NCI-H226 (cell line): Measurements from ENCODE around the gene NR2F2.
A peak's percentile ranks its signal among the peaks of the same experiment; 100 is the strongest.

Experiments used
- DNase-seq: peaks from one replicate; pipeline ENCODE4 v3.0.0-alpha.2; 2015

Gene NR2F2

GRCh38 chr15:96332637-96333121, 2.2 kb downstream of the NR2F2 start:
- no peak for DNase-seq

DNA sequence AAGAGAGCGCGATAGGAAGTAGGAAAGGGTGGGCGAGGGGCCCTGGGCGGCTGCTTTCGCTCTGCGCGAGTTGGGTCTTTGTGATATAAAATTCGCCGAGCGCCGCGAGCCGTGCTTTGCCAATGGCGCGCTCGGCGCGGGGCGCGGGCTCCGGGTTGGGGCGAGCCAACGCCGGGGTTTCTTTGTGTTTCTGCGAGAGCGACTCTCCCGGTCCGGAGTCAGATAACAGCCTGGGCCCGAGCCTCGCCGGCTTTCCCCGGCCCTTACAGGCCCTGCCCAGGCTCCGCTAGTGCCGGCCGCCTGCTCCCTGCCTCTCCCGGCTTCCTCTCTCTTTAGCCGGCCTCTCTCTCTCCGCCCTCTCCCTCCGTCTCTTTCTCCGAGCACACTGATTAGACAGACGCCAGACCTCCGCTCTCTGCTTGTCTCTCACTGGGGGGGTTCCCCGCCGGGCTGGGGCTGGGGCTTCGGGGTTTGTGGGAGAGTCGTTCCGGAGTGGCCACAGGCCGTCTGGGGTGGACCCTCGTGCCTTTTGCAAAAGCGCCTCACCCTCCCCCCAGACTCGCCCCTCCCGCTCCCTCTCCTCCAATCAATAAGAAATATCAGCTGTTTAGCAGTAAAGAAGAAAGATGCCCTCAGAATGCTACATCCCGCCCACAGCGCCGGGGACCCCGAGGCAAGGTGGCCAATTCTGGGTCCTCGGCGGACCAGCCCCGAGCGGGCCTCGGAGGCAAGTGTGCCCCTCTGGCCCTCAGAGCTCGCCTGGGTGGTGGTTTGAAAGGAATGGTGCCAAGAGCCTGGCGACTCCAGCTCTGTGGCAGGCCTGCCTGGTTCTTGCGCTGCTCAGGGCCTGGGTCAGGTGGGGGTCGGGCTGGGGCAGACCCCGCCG, 2.9 kb downstream of the NR2F2 start:
- DNase-seq: peak; percentile 14

DNA sequence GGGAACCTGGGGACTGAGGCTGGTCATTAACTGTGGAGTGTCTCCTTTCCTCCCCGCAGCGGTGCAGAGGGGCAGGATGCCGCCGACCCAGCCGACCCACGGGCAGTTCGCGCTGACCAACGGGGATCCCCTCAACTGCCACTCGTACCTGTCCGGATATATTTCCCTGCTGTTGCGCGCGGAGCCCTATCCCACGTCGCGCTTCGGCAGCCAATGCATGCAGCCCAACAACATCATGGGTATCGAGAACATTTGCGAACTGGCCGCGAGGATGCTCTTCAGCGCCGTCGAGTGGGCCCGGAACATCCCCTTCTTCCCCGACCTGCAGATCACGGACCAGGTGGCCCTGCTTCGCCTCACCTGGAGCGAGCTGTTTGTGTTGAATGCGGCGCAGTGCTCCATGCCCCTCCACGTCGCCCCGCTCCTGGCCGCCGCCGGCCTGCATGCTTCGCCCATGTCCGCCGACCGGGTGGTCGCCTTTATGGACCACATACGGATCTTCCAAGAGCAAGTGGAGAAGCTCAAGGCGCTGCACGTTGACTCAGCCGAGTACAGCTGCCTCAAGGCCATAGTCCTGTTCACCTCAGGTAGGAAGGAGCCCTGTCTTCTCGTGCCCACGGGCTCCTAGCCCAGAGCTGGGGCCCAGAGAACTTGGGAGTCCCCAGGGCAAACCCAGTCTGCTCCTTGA, 3.7 kb downstream of the NR2F2 start:
- no peak for DNase-seq

GRCh38 chr15:96334705-96335410, 4.4 kb downstream of the NR2F2 start:
- DNase-seq: no peak

GRCh38 chr15:96335411-96336024, 5.0 kb downstream of the NR2F2 start:
- DNase-seq: no peak

GRCh38 chr15:96336108-96336595, 5.7 kb downstream of the NR2F2 start:
- no peak for DNase-seq

GRCh38 chr15:96336596-96337364, 6.3 kb downstream of the NR2F2 start:
- DNase-seq: no peak

DNA sequence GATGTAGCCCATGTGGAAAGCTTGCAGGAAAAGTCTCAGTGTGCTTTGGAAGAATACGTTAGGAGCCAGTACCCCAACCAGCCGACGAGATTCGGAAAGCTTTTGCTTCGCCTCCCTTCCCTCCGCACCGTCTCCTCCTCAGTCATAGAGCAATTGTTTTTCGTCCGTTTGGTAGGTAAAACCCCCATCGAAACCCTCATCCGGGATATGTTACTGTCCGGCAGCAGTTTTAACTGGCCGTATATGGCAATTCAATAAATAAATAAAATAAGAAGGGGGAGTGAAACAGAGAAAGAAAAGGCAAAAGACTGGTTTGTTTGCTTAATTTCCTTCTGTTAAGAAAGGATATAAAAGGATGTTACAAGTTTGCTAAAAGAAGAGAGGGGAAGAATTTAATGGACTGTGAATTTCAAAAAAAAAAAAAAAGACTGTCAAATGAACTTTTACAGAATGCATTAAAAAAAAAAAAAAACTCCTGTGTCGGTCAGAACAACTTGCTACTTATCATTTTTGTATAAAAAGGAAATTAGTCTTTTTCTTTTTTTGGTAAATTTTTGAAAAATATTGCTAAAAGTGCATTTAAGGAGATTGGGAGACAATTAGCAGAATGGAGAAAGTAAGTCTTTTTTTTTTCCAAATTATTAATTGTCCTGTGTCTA, 7.0 kb downstream of the NR2F2 start:
- no peak for DNase-seq

DNA sequence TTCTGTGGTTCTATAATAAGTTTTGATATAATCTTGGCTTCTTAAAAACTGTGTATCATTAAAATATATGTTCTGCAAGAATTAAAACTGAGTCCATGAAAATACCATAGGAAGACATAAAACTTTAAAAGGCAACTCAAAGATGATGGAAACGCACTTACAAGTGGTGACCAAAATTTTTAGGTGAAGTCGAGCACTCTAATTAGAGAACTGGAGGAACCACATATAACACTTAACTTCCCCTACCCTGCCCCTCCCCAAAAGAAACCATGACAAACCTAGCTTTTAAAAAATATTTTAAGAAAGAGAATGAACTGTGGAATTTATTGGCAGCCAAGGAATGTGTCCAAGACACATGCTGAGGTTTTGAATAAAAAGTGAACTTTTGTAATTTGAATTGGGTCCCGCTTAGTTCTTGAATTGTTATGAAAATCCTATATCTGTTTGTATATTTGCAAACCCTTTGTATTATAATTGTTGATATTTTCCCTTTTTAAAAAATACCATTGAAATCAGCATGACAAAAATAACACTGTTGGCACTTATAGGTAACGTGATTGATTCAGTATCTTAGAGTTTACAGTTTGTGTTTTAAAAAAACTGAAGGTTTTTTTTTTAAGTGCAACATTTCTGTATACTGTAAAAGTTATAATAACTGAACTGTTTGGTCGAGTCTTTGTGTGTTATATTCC, 7.7 kb downstream of the NR2F2 start:
- no peak for DNase-seq

- no peak for DNase-seq
Observed at GRCh38 chr15:96338766-96339618, 8.5 kb downstream of the NR2F2 start.

- no peak for DNase-seq
Observed at GRCh38 chr15:96339619-96340347, 9.3 kb downstream of the NR2F2 start.

DNA sequence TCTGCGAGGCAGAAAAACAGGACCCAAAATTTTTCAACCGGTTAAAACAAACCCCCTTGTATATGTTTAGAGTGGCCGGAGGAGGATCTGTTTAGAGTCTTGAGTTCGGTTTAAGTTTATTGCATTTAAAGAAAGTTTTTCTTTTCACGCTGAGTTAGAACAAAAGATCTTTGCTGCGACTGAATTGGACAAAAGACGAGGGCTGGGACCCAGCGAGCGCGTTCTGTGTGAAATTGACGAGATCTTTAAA, 9.8 kb downstream of the NR2F2 start:
- no peak for DNase-seq

- DNase-seq: peak; percentile 57
Observed at GRCh38 chr15:96340598-96341512, 10.4 kb downstream of the NR2F2 start.

- no peak for DNase-seq
Observed at GRCh38 chr15:96341513-96342405, 11.3 kb downstream of the NR2F2 start.

DNA sequence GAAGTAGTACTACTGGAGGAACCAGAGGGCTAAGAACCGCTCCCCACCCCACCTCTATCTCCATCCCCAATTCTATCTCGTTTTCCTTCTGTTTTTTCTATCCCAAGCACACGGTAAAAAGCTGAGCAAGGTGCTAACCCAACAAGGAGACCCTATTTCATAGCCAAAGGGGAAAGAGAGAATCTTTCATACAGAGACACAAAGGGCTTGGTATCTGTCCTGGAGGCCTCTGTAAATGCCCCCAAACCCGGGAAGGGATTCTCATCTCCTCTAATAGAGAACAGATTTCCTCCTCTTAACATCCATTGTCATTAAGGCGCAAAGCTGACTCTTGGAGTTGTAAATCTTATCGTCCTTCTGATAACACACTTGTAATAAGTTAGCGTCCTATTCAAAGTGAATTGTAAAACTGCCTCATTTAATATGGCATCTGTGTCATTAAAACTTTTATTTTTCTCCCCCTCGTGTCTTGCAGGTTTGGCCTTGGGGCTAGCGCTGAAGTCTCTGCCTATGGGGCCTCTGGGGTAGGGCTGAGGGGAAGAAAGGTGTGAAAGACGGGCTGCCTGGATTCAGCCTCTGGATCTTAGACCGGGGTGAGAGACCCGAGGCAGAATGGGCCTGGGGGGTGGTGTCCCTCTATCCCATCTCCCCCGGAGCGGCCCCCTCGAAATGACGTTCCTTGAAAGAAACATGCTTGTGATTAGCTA, 12.1 kb downstream of the NR2F2 start:
- no peak for DNase-seq
